ENCODE measurements around the gene SARS1. TPM values are rescaled to one million over a fixed set of nuclear protein-coding genes. Genes with fewer than 3 reads are reported as not detected.

The SARS1 gene
- total and polyA plus RNA-seq, 2 donors (not counting 1 experiment from before 2014, with no cell fraction given): 59.1 to 115 TPM

DNA sequence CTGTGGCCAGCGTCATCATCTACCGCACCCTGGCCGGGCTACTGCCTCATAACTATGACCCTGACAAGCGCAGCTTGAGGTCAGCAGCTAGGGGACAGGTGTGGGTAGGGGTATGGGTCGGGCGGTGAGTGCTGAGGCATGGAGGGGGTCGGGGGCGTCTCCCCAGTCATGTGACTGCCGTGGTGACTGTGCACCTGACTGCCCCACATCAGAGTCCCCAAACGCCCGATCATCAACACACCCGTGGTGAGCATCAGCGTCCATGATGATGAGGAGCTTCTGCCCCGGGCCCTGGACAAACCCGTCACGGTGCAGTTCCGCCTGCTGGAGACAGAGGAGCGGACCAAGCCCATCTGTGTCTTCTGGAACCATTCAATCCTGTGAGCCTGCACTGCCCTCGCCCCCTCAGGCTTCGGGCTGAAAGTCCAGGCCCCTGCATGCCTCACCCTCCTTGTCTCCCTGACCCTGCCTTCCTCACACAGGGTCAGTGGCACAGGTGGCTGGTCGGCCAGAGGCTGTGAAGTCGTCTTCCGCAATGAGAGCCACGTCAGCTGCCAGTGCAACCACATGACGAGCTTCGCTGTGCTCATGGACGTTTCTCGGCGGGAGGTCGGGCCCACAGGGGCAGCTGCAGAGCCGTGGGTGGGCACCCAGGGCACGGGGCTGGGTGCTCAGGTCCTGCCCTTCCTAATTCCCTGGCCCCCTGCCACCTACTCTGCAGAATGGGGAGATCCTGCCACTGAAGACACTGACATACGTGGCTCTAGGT, 55.7 kb downstream of the SARS1 start:
- H3K4me1 ChIP-seq (ENCODE audit: control insufficient read depth in 2 of 2, insufficient read depth in 2 of 2, low read length in 2 of 2): no peaks in the 10 kb centered on the region
- H3K4me3 ChIP-seq (ENCODE audit: control extremely low read depth in 1 of 5, extremely low read depth in 1 of 5, insufficient read depth in 1 of 5, low read depth in 2 of 5, low read length in 4 of 5): no peak overlapping the region
- H4K20me1 ChIP-seq (ENCODE audit: control insufficient read depth, insufficient read depth, low read length, poor library complexity, severe bottlenecking): no peaks in the 10 kb centered on the region
- POLR2A ChIA-PET: no interaction called here
- Mint-ChIP-seq H3K4me1 (no peaks in the 10 kb centered on the region), H3K4me3 (no peak overlapping the region), H3K27me3 (no peaks in the 10 kb centered on the region), H3K27ac (no peak overlapping the region), H3K9me3 (ENCODE audit: insufficient read depth) (no peaks in the 10 kb centered on the region)
- CTCF ChIA-PET: interaction anchor here (0.9 to 2.6 kb wide), 2 partner anchors 9 to 130 kb away, joined by 3 to 9 read pairs; partner anchors contain the start of gene SORT1
- H3K9ac ChIP-seq (ENCODE audit: low read length): no peak overlapping the region
- no peaks in the 10 kb centered on the region for H3K9me3 ChIP-seq (ENCODE audit: control extremely low read depth in 1 of 3, control insufficient read depth in 2 of 3, insufficient read depth in 1 of 3, low read length in 2 of 3)
- no peak for TF ChIP-seq EZH2 (IDR thresholded peaks at IDR 0.05; ENCODE audit: borderline replicate concordance, insufficient read depth, low read depth, low read length, poor library complexity, severe bottlenecking)
- TF ChIP-seq, protein P1, sequence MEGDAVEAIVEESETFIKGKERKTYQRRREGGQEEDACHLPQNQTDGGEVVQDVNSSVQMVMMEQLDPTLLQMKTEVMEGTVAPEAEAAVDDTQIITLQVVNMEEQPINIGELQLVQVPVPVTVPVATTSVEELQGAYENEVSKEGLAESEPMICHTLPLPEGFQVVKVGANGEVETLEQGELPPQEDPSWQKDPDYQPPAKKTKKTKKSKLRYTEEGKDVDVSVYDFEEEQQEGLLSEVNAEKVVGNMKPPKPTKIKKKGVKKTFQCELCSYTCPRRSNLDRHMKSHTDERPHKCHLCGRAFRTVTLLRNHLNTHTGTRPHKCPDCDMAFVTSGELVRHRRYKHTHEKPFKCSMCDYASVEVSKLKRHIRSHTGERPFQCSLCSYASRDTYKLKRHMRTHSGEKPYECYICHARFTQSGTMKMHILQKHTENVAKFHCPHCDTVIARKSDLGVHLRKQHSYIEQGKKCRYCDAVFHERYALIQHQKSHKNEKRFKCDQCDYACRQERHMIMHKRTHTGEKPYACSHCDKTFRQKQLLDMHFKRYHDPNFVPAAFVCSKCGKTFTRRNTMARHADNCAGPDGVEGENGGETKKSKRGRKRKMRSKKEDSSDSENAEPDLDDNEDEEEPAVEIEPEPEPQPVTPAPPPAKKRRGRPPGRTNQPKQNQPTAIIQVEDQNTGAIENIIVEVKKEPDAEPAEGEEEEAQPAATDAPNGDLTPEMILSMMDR (IDR thresholded peaks at IDR 0.05): no peak
- no peak overlapping the region for H2AFZ ChIP-seq (ENCODE audit: insufficient read depth, low read depth, low read length, poor library complexity, severe bottlenecking)
- no peak overlapping the region for H3K4me2 ChIP-seq (replicated peaks; ENCODE audit: low read depth, low read length, poor library complexity, severe bottlenecking)
- H3K36me3 ChIP-seq (replicated peaks in 1 of 2; ENCODE audit: control extremely low read depth in 1 of 2, control insufficient read depth in 1 of 2, extremely low read depth in 1 of 2, insufficient read depth in 2 of 2, low read length in 1 of 2): no peaks in the 10 kb centered on the region
- 96% methylated on average over 33 of the region's 33 CpGs for WGBS (ENCODE audit: insufficient coverage)
- no peaks in the 10 kb centered on the region for H3K79me2 ChIP-seq (ENCODE audit: control insufficient read depth, insufficient read depth, low read length)
- H3K27me3 ChIP-seq (replicated peaks in 1 of 4; ENCODE audit: control extremely low read depth in 1 of 4, control insufficient read depth in 3 of 4, insufficient read depth in 4 of 4, low read length in 3 of 4): peaks cover 0 to 2% (median 0%) of the 10 kb centered on the region in 4 experiments
- intact Hi-C loops (cut with micrococcal nuclease): no loop called here
- no peak for DNase-seq
- no peak for ATAC-seq (ENCODE audit: low read depth)
- H3K27ac ChIP-seq (ENCODE audit: low read length in 2 of 2): no peak overlapping the region

DNA sequence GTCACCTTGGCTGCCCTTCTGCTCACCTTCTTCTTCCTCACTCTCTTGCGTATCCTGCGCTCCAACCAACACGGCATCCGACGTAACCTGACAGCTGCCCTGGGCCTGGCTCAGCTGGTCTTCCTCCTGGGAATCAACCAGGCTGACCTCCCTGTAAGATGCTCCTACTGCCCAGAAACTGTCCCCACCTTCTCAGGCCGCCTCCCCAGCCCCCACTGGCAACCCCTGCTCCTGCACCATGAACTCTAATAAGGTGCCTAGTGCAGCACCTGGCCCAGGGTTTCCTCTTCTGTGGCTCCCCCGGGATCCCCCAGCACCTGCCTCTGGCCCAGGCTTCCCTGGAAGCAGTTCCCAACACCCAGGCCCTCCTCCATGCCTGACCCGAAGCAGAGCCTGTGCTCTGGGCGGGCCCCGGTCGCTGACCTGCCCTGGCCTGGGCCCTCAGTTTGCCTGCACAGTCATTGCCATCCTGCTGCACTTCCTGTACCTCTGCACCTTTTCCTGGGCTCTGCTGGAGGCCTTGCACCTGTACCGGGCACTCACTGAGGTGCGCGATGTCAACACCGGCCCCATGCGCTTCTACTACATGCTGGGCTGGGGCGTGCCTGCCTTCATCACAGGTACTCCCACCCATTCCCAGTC, 56.4 kb downstream of the SARS1 start:
- H3K79me2 ChIP-seq (ENCODE audit: control insufficient read depth, insufficient read depth, low read length): no peaks in the 10 kb centered on the region
- CTCF ChIA-PET: interaction anchor here (2.6 kb wide), 1 partner anchor 129 kb away, joined by 9 read pairs; the partner anchor contains the start of gene SORT1
- no peak overlapping the region for H3K27ac ChIP-seq (ENCODE audit: low read length in 2 of 2)
- POLR2A ChIA-PET: no interaction called here
- H3K36me3 ChIP-seq (replicated peaks in 1 of 2; ENCODE audit: control extremely low read depth in 1 of 2, control insufficient read depth in 1 of 2, extremely low read depth in 1 of 2, insufficient read depth in 2 of 2, low read length in 1 of 2): no peaks in the 10 kb centered on the region
- ATAC-seq (ENCODE audit: low read depth): no peak
- H3K27ac Mint-ChIP-seq: no peak overlapping the region
- WGBS (ENCODE audit: insufficient coverage): 86% methylated on average over 17 of the region's 17 CpGs
- H3K27me3 ChIP-seq (replicated peaks in 1 of 4; ENCODE audit: control extremely low read depth in 1 of 4, control insufficient read depth in 3 of 4, insufficient read depth in 4 of 4, low read length in 3 of 4): peaks cover 0 to 4% (median 0%) of the 10 kb centered on the region in 4 experiments
- no peaks in the 10 kb centered on the region for H4K20me1 ChIP-seq (ENCODE audit: control insufficient read depth, insufficient read depth, low read length, poor library complexity, severe bottlenecking)
- H3K9ac ChIP-seq (ENCODE audit: low read length): no peak overlapping the region
- no peak overlapping the region for H3K4me2 ChIP-seq (replicated peaks; ENCODE audit: low read depth, low read length, poor library complexity, severe bottlenecking)
- DNase-seq: no peak
- H3K4me3 ChIP-seq (ENCODE audit: control extremely low read depth in 1 of 5, extremely low read depth in 1 of 5, insufficient read depth in 1 of 5, low read depth in 2 of 5, low read length in 4 of 5): no peak overlapping the region
- H3K9me3 ChIP-seq (ENCODE audit: control extremely low read depth in 1 of 3, control insufficient read depth in 2 of 3, insufficient read depth in 1 of 3, low read length in 2 of 3): no peaks in the 10 kb centered on the region
- no peaks in the 10 kb centered on the region for H3K4me1 Mint-ChIP-seq
- no peak overlapping the region for H3K4me3 Mint-ChIP-seq
- TF ChIP-seq EZH2 (IDR thresholded peaks at IDR 0.05; ENCODE audit: borderline replicate concordance, insufficient read depth, low read depth, low read length, poor library complexity, severe bottlenecking): no peak
- H2AFZ ChIP-seq (ENCODE audit: insufficient read depth, low read depth, low read length, poor library complexity, severe bottlenecking): no peak overlapping the region
- intact Hi-C loops (cut with micrococcal nuclease): no loop called here
- no peaks in the 10 kb centered on the region for H3K27me3 Mint-ChIP-seq
- H3K4me1 ChIP-seq (ENCODE audit: control insufficient read depth in 2 of 2, insufficient read depth in 2 of 2, low read length in 2 of 2): no peaks in the 10 kb centered on the region
- H3K9me3 Mint-ChIP-seq (ENCODE audit: insufficient read depth): no peaks in the 10 kb centered on the region

All from B cell (primary cell).